Measurements from ENCODE around the gene C12orf75. TPM values are rescaled to one million over a fixed set of nuclear protein-coding genes. Genes with fewer than 3 reads are reported as not detected.
"Not testable (repeated sequence)": the region's sequence is repeated elsewhere in the genome, so short reads cannot be mapped to it uniquely, and the experiment has no call there.

C12orf75 gene
- total RNA-seq, 1 donor from 2014 or later: 87.8 TPM

- H3K27me3 Mint-ChIP-seq (ENCODE audit: insufficient read depth); DNase-seq (ENCODE audit: low spot score); H3K9me3 Mint-ChIP-seq: not testable (repeated sequence)
- Mint-ChIP-seq H3K36me3 (ENCODE audit: low read depth) (peaks cover 19% of the 10 kb centered on the region), H3K4me3 (peak overlapping the region; percentile 87), H3K4me1 (ENCODE audit: low read depth) (peaks cover 81% of the 10 kb centered on the region), H3K27ac (peak overlapping the region; percentile 88)
- intact Hi-C loops (cut with micrococcal nuclease): loop anchor here (5.0 to 10.0 kb wide), 6 partner anchors 637 to 1405 kb away; partner anchors contain the start of genes EID3, NFYB and TCP11L2
These were observed 1.8 kb downstream of the C12orf75 start for GRCh38 chr12:105332286-105332685.

- Mint-ChIP-seq H3K36me3 (ENCODE audit: low read depth) (peaks cover 21% of the 10 kb centered on the region), H3K27ac (peak overlapping the region; percentile 19), H3K4me1 (ENCODE audit: low read depth) (peaks cover 82% of the 10 kb centered on the region), H3K4me3 (peak overlapping the region; percentile 58), H3K9me3 (peaks cover 7% of the 10 kb centered on the region), H3K27me3 (ENCODE audit: insufficient read depth) (no peaks in the 10 kb centered on the region)
- no peak for DNase-seq (ENCODE audit: low spot score)
- intact Hi-C loops (cut with micrococcal nuclease): loop anchor here (5.0 to 10.0 kb wide), 6 partner anchors 638 to 1406 kb away; partner anchors contain the start of genes EID3, NFYB and TCP11L2
These were observed 2.4 kb downstream of the C12orf75 start for GRCh38 chr12:105332925-105333324.

GRCh38 chr12:105334001-105334400 is 3.5 kb downstream of the C12orf75 start:
- H3K27me3 Mint-ChIP-seq (ENCODE audit: insufficient read depth): no peaks in the 10 kb centered on the region
- H3K36me3 Mint-ChIP-seq (ENCODE audit: low read depth): peaks cover 26% of the 10 kb centered on the region
- H3K9me3 Mint-ChIP-seq: peaks cover 7% of the 10 kb centered on the region
- peaks cover 71% of the 10 kb centered on the region for H3K4me1 Mint-ChIP-seq (ENCODE audit: low read depth)
- no peak overlapping the region for H3K4me3 Mint-ChIP-seq
- DNase-seq (ENCODE audit: low spot score): no peak
- no peak overlapping the region for H3K27ac Mint-ChIP-seq
- intact Hi-C loops (cut with micrococcal nuclease): loop anchor here (5.0 to 10.0 kb wide), 6 partner anchors 639 to 1407 kb away; partner anchors contain the start of genes EID3, NFYB and TCP11L2

- intact Hi-C loops (cut with micrococcal nuclease): loop anchor here (5.0 to 10.0 kb wide), 6 partner anchors 640 to 1407 kb away; partner anchors contain the start of genes EID3, NFYB and TCP11L2
- Mint-ChIP-seq H3K36me3 (ENCODE audit: low read depth) (peaks cover 26% of the 10 kb centered on the region), H3K4me3 (no peak overlapping the region), H3K27ac (no peak overlapping the region), H3K4me1 (ENCODE audit: low read depth) (peaks cover 69% of the 10 kb centered on the region), H3K9me3 (peaks cover 7% of the 10 kb centered on the region), H3K27me3 (ENCODE audit: insufficient read depth) (no peaks in the 10 kb centered on the region)
- no peak for DNase-seq (ENCODE audit: low spot score)
These were observed 4.1 kb downstream of the C12orf75 start for GRCh38 chr12:105334582-105334981.

- H3K27me3 Mint-ChIP-seq (ENCODE audit: insufficient read depth): no peaks in the 10 kb centered on the region
- peaks cover 13% of the 10 kb centered on the region for H3K9me3 Mint-ChIP-seq
- H3K36me3 Mint-ChIP-seq (ENCODE audit: low read depth): peaks cover 33% of the 10 kb centered on the region
- no peak overlapping the region for H3K4me3 Mint-ChIP-seq
- peak overlapping the region; percentile 32 for H3K27ac Mint-ChIP-seq
- peaks cover 62% of the 10 kb centered on the region for H3K4me1 Mint-ChIP-seq (ENCODE audit: low read depth)
- intact Hi-C loops (cut with micrococcal nuclease): loop anchor here (10.0 kb wide), 2 partner anchors 641 to 1201 kb away; partner anchors contain the start of gene NFYB
- DNase-seq (ENCODE audit: low spot score): no peak
These were observed 5.4 kb downstream of the C12orf75 start for GRCh38 chr12:105335856-105336255.

GRCh38 chr12:105336411-105336810 is 5.9 kb downstream of the C12orf75 start:
- Mint-ChIP-seq H3K36me3 (ENCODE audit: low read depth) (peaks cover 38% of the 10 kb centered on the region), H3K27ac (peak overlapping the region; percentile 69), H3K27me3 (ENCODE audit: insufficient read depth) (no peaks in the 10 kb centered on the region), H3K9me3 (peaks cover 16% of the 10 kb centered on the region), H3K4me3 (no peak overlapping the region), H3K4me1 (ENCODE audit: low read depth) (peaks cover 62% of the 10 kb centered on the region)
- intact Hi-C loops (cut with micrococcal nuclease): loop anchor here (10.0 kb wide), 2 partner anchors 642 to 1202 kb away; partner anchors contain the start of gene NFYB
- DNase-seq (ENCODE audit: low spot score): no peak

GRCh38 chr12:105337391-105337790 is 6.9 kb downstream of the C12orf75 start:
- intact Hi-C loops (cut with micrococcal nuclease): loop anchor here (10.0 kb wide), 2 partner anchors 643 to 1203 kb away; partner anchors contain the start of gene NFYB
- H3K4me3 Mint-ChIP-seq: no peak overlapping the region
- H3K9me3 Mint-ChIP-seq: peaks cover 24% of the 10 kb centered on the region
- DNase-seq (ENCODE audit: low spot score): no peak
- peaks cover 59% of the 10 kb centered on the region for H3K4me1 Mint-ChIP-seq (ENCODE audit: low read depth)
- H3K36me3 Mint-ChIP-seq (ENCODE audit: low read depth): peaks cover 44% of the 10 kb centered on the region
- H3K27me3 Mint-ChIP-seq (ENCODE audit: insufficient read depth): no peaks in the 10 kb centered on the region
- H3K27ac Mint-ChIP-seq: peak overlapping the region; percentile 82

- H3K4me3 Mint-ChIP-seq: no peak overlapping the region
- no peak overlapping the region for H3K27ac Mint-ChIP-seq
- DNase-seq (ENCODE audit: low spot score): no peak
- intact Hi-C loops (cut with micrococcal nuclease): loop anchor here (10.0 kb wide), 2 partner anchors 644 to 1204 kb away; partner anchors contain the start of gene NFYB
- peaks cover 28% of the 10 kb centered on the region for H3K9me3 Mint-ChIP-seq
- H3K36me3 Mint-ChIP-seq (ENCODE audit: low read depth): peaks cover 48% of the 10 kb centered on the region
- H3K27me3 Mint-ChIP-seq (ENCODE audit: insufficient read depth): no peaks in the 10 kb centered on the region
- H3K4me1 Mint-ChIP-seq (ENCODE audit: low read depth): peaks cover 49% of the 10 kb centered on the region
These were observed 8.5 kb downstream of the C12orf75 start for GRCh38 chr12:105338966-105339365.

GRCh38 chr12:105341010-105341409 is 10.5 kb downstream of the C12orf75 start:
- no peak for DNase-seq (ENCODE audit: low spot score)
- Mint-ChIP-seq H3K4me1 (ENCODE audit: low read depth) (peaks cover 29% of the 10 kb centered on the region), H3K27me3 (ENCODE audit: insufficient read depth) (no peaks in the 10 kb centered on the region), H3K36me3 (ENCODE audit: low read depth) (peaks cover 44% of the 10 kb centered on the region), H3K27ac (no peak overlapping the region), H3K4me3 (no peak overlapping the region), H3K9me3 (peaks cover 28% of the 10 kb centered on the region)
- intact Hi-C loops (cut with micrococcal nuclease): no loop called here

- H3K9me3 Mint-ChIP-seq: peaks cover 24% of the 10 kb centered on the region
- H3K27ac Mint-ChIP-seq: peak overlapping the region; percentile 18
- H3K4me1 Mint-ChIP-seq (ENCODE audit: low read depth): peaks cover 22% of the 10 kb centered on the region
- intact Hi-C loops (cut with micrococcal nuclease); DNase-seq (ENCODE audit: low spot score); H3K27me3 Mint-ChIP-seq (ENCODE audit: insufficient read depth); H3K4me3 Mint-ChIP-seq: not testable (repeated sequence)
- H3K36me3 Mint-ChIP-seq (ENCODE audit: low read depth): peaks cover 43% of the 10 kb centered on the region
These were observed 11.1 kb downstream of the C12orf75 start for GRCh38 chr12:105341620-105342019.

GRCh38 chr12:105342464-105342863 is 12.0 kb downstream of the C12orf75 start:
- Mint-ChIP-seq H3K27ac (peak overlapping the region; percentile 45), H3K27me3 (ENCODE audit: insufficient read depth) (no peaks in the 10 kb centered on the region), H3K4me3 (no peak overlapping the region), H3K4me1 (ENCODE audit: low read depth) (peaks cover 17% of the 10 kb centered on the region), H3K9me3 (peaks cover 22% of the 10 kb centered on the region), H3K36me3 (ENCODE audit: low read depth) (peaks cover 42% of the 10 kb centered on the region)
- DNase-seq (ENCODE audit: low spot score): no peak
- intact Hi-C loops (cut with micrococcal nuclease): no loop called here

- peaks cover 19% of the 10 kb centered on the region for H3K4me1 Mint-ChIP-seq (ENCODE audit: low read depth)
- H3K27me3 Mint-ChIP-seq (ENCODE audit: insufficient read depth): no peaks in the 10 kb centered on the region
- no peak overlapping the region for H3K4me3 Mint-ChIP-seq
- H3K27ac Mint-ChIP-seq: no peak overlapping the region
- intact Hi-C loops (cut with micrococcal nuclease): no loop called here
- H3K36me3 Mint-ChIP-seq (ENCODE audit: low read depth): peaks cover 41% of the 10 kb centered on the region
- no peak for DNase-seq (ENCODE audit: low spot score)
- peaks cover 21% of the 10 kb centered on the region for H3K9me3 Mint-ChIP-seq
These were observed 13.3 kb downstream of the C12orf75 start for GRCh38 chr12:105343836-105344235.

- Mint-ChIP-seq H3K27me3 (ENCODE audit: insufficient read depth) (no peaks in the 10 kb centered on the region), H3K27ac (no peak overlapping the region), H3K4me3 (no peak overlapping the region), H3K36me3 (ENCODE audit: low read depth) (peaks cover 39% of the 10 kb centered on the region), H3K4me1 (ENCODE audit: low read depth) (peaks cover 37% of the 10 kb centered on the region), H3K9me3 (peaks cover 3% of the 10 kb centered on the region)
- DNase-seq (ENCODE audit: low spot score): no peak
- intact Hi-C loops (cut with micrococcal nuclease): no loop called here
These were observed 17.0 kb downstream of the C12orf75 start for GRCh38 chr12:105347499-105347898.

Data from activated T-helper 1 cell treated with anti-CD3 and anti-CD28 coated beads, Interleukin-12 subunit alpha, Interleukin-12 subunit beta, Interleukin-2, Interleukin-4 antibody, amounts not matched to agents 30 ng/mL and 10 ng/mL and 1 ng/mL, durations not matched to agents 14 hours and 24 hours and 36 hours (primary cell).